Measurements from ENCODE around the gene NFYC. TPM values are rescaled to one million over a fixed set of nuclear protein-coding genes. Genes with fewer than 3 reads are reported as not detected.

The NFYC gene
- total RNA-seq, 1 donor from 2014 or later, result 101 TPM

DNA sequence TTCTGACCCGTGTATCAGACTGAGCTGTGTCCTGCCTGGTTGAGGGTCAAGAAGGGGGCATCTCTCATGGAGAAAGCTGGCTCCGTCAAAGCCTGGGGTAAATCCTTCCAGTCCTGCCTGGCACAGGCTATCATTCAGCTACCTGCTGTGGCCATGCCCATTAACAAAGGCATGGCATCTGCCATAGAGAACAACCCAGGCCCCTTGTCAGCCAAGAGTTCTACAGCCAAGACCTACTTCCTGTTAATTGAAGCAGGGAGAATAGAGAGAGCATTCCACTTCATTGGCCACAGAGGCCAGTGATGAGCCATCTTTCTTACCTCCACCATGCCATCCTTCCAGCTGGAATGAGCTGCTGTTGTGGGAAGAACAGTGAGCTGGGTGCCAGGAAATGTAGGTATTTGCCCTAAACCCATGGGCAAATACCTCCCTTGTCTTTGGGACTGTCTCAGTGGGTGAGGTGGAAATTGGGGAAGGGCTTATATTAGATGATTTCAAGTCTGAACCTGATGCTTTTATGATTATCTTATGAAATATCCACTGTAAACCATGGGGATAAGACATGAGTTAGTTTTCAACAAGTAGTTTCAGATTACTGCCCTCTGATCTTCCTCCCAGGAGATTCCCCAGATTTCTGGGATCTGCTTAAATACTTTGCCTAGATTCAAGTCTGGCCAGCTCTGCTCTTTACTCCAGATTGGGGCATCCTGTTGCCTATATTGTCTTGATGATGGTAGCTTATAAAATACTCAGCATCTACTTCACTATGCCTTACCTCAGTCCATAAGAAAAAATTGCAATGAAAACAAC is 80.8 kb downstream of the NFYC start:
- Mint-ChIP-seq H3K27ac (no peak overlapping the region), H3K9me3 (peaks cover 15% of the 10 kb centered on the region), H3K27me3 (ENCODE audit: low read depth) (no peaks in the 10 kb centered on the region), H3K36me3 (peaks cover 58% of the 10 kb centered on the region), H3K4me3 (no peak overlapping the region), H3K4me1 (no peaks in the 10 kb centered on the region)
- TF ChIP-seq, protein P1, sequence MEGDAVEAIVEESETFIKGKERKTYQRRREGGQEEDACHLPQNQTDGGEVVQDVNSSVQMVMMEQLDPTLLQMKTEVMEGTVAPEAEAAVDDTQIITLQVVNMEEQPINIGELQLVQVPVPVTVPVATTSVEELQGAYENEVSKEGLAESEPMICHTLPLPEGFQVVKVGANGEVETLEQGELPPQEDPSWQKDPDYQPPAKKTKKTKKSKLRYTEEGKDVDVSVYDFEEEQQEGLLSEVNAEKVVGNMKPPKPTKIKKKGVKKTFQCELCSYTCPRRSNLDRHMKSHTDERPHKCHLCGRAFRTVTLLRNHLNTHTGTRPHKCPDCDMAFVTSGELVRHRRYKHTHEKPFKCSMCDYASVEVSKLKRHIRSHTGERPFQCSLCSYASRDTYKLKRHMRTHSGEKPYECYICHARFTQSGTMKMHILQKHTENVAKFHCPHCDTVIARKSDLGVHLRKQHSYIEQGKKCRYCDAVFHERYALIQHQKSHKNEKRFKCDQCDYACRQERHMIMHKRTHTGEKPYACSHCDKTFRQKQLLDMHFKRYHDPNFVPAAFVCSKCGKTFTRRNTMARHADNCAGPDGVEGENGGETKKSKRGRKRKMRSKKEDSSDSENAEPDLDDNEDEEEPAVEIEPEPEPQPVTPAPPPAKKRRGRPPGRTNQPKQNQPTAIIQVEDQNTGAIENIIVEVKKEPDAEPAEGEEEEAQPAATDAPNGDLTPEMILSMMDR (IDR thresholded peaks at IDR 0.05; ENCODE audit: unreplicated experiment), result no peak
- no peak for DNase-seq (ENCODE audit: low spot score in 2 of 2, unreplicated experiment in 2 of 2)

DNA sequence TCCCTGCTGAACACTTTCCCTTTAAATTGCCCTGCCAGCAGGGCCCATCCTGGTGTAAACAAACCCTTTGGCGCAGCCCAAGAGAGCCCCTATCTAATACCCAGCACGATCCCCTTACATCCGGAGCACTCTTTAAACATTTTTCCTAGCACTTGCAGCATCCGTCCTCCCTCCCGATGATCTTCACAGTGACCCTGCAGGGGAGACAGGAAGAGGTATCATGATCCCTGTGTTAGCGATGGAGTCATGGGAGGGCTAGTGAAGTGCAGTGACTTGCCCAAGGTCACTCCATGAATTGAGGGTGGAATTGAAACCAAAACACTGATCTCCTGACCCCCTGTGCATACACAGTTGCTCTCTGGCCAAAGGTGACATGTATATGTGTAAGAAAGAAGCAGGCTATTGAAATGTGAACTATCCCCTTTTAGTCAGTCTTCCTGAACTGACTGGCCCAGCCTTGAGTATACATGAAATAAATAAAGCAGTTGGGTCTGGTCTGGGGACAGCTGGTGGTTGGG is 82.3 kb downstream of the NFYC start:
- Mint-ChIP-seq H3K4me3 (no peak overlapping the region), H3K27me3 (ENCODE audit: low read depth) (no peaks in the 10 kb centered on the region)
- TF ChIP-seq, protein P1 (IDR thresholded peaks at IDR 0.05; ENCODE audit: unreplicated experiment), result no peak

DNA sequence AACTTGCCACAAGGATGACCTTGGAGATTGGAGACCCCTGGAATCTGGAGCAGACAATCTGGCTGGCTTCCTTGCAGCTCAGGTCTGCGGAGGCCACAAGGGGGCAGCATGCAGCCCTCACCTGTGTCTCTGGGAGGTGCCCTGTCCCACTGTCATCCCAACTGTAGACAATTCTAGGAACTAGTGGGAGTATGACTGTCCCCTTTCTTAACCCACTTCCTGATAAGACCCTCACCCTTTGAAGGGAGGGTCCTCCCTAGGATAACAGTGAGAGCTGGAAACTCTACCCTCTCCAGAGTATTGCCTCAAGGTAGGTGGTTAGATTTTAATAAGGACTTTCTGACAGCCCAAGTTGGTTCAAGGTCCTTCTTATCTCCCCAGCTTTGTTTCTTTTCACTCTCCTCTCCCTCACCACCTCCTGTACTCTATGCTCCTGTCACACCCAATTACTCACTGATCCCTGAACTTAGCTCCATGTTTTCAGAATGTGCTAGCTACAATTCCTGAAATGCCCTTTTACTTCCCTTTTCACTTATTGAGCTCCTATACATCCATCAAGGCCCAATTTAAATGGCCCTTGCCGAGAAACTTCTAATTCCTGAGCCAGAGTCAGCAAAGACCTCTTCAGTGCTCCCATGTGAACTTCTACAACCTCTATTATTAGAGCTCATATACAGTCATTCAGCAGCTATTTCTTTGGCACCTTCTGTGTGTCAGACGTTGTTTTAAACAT is 82.9 kb downstream of the NFYC start:
- Mint-ChIP-seq H3K4me3 (no peak overlapping the region), H3K9me3 (peaks cover 16% of the 10 kb centered on the region), H3K4me1 (no peaks in the 10 kb centered on the region), H3K27ac (no peak overlapping the region), H3K27me3 (ENCODE audit: low read depth) (no peaks in the 10 kb centered on the region), H3K36me3 (peaks cover 49% of the 10 kb centered on the region)
- TF ChIP-seq, protein P1 (IDR thresholded peaks at IDR 0.05; ENCODE audit: unreplicated experiment), result peak; percentile 67
- peak in 1 of 2 experiments; percentile 73 for DNase-seq (ENCODE audit: low spot score in 2 of 2, unreplicated experiment in 2 of 2)

More for the DNA sequence above, 82.3 kb downstream of the NFYC start:
- H3K27ac Mint-ChIP-seq, result peak overlapping the region; percentile 4
- H3K9me3 Mint-ChIP-seq, result peaks cover 16% of the 10 kb centered on the region
- DNase-seq (ENCODE audit: low spot score in 2 of 2, unreplicated experiment in 2 of 2), result no peak
- no peaks in the 10 kb centered on the region for H3K4me1 Mint-ChIP-seq
- peaks cover 54% of the 10 kb centered on the region for H3K36me3 Mint-ChIP-seq

DNA sequence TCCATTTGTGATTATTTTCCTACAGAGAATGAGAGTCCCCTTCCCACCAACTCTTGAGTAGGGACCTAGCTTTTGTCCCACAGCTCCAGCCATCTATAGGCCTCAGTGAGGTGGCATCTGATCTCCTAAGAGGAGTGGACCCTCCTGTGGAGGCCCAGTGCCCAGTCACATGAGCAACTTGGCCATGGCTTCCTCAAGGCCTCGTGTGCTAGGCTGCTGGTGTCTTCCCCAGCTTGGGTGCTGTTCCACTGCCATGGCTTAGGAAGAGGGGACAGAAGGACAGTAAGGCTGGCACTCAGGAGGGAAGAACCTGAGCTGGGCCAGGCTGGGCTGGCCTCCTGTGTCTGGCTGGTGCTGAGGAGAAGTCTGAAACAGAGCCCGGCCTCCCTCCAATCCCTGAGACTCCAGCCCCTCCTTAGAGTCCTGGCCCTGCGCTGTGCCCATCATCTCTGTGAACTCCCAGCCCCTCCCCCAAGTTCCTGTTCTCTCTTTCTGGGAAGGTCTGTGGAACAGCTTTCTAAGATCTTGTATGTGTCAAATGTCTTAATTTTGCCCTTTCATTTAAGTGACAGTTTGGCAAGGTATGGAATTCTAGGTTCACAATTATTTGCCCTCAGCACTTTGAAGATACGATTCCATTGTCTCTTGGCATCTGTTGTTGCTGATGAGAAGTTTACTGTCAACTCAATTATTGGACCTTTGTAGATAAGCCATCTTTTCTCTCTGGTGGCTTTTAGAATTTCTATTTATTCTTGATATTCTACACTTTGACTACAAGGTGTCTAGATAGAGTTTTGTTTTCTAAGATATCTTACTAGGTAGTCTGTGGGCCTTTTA is 85.0 kb downstream of the NFYC start:
- Mint-ChIP-seq H3K36me3 (peaks cover 35% of the 10 kb centered on the region), H3K27ac (no peak overlapping the region), H3K4me3 (no peak overlapping the region), H3K9me3 (peaks cover 16% of the 10 kb centered on the region), H3K27me3 (ENCODE audit: low read depth) (peaks cover 7% of the 10 kb centered on the region), H3K4me1 (peaks cover 5% of the 10 kb centered on the region)
- DNase-seq (ENCODE audit: low spot score in 2 of 2, unreplicated experiment in 2 of 2), result no peak
- TF ChIP-seq, protein P1 (IDR thresholded peaks at IDR 0.05; ENCODE audit: unreplicated experiment), result no peak

DNA sequence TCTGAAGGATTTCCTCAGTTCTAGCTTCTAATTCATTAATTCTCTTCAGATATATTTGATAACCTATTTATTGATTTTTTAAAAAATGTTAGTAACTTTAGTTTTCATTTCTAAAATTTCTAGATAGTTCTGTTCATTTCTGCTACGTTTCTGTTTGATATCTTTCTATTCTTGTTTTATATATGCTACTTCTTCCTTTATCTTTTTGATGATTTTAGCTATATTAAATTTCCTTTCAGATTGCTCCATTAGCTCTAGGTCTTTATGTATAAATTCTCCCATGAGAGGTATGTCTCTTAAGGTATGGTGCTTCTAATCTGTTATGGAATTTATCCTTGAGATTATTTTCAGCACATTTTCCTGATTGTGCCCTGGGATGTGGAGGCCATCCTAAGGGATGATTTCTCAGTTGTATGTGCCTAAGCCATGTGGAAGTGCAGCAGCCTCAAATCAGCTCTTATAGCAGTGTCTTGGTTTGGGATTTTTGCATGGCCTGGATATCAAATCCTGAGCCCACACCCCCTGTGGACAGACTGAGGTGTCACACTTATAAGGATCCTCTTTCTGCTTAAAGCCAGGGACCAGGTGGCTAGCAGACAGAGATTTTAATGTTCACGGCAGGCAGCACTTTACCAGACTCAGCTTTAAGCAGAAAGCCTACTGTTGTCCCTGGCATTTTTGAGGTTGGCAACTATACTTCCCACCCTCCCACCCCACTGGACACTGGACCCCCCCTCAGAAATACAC is 85.9 kb downstream of the NFYC start:
- Mint-ChIP-seq H3K27me3 (ENCODE audit: low read depth) (peaks cover 15% of the 10 kb centered on the region), H3K9me3 (peaks cover 16% of the 10 kb centered on the region), H3K27ac (no peak overlapping the region), H3K4me1 (peaks cover 7% of the 10 kb centered on the region), H3K36me3 (peaks cover 35% of the 10 kb centered on the region), H3K4me3 (no peak overlapping the region)
- no peak for DNase-seq (ENCODE audit: low spot score in 2 of 2, unreplicated experiment in 2 of 2)
- TF ChIP-seq, protein P1 (IDR thresholded peaks at IDR 0.05; ENCODE audit: unreplicated experiment), result peak; percentile 14
